Large intestine (tissue), 3 donors: ENCODE data around the gene PPP1R14D. TPM values are rescaled to one million over a fixed set of nuclear protein-coding genes. Genes with fewer than 3 reads are reported as not detected.

Experiments used
- DNase-seq, 2 donors: peaks; one replicate each; pipeline versions ENCODE4 v3.0.0 to v3.0.0-alpha.2; 2013
- H3K27ac ChIP-seq: one replicate; pipeline ENCODE4 v1.5.1; 2013; ENCODE audit warnings: low read length
- H3K27me3 ChIP-seq: 2 replicates; pipeline ENCODE4 v1.6.1; 2013; ENCODE audit warnings: low read length; ENCODE audit not compliant: control insufficient read depth, insufficient read depth
- H3K36me3 ChIP-seq: 2 replicates; pipeline ENCODE4 v1.6.1; 2013; ENCODE audit warnings: low read length; ENCODE audit not compliant: control insufficient read depth, insufficient read depth
- H3K4me1 ChIP-seq: one replicate; pipeline ENCODE4 v1.6.1; 2013; ENCODE audit warnings: low read length; ENCODE audit not compliant: control insufficient read depth, insufficient read depth
- H3K4me3 ChIP-seq: one replicate; pipeline ENCODE4 v1.5.1; 2013; ENCODE audit warnings: low read length
- H3K9me3 ChIP-seq: one replicate; pipeline ENCODE4 v1.6.1; 2013; ENCODE audit warnings: mild to moderate bottlenecking, low read depth, low read length, moderate library complexity; ENCODE audit not compliant: control insufficient read depth
- WGBS: methylation state at CpG from one replicate; pipeline ENCODE4 v1.1.5; 2013; ENCODE audit warnings: low lambda C conversion rate; ENCODE audit not compliant: insufficient coverage; 5-methylcytosine and 5-hydroxymethylcytosine counted together
- polyA plus RNA-seq: library from polyadenylated mRNA; unstranded; fragments of 120-200 nt; gene quantifications from one replicate; pipeline ENCODE4 v1.2.1, GENCODE V29; 2013

The PPP1R14D gene
- polyA plus RNA-seq, 1 donor: 14.0 TPM

DNA sequence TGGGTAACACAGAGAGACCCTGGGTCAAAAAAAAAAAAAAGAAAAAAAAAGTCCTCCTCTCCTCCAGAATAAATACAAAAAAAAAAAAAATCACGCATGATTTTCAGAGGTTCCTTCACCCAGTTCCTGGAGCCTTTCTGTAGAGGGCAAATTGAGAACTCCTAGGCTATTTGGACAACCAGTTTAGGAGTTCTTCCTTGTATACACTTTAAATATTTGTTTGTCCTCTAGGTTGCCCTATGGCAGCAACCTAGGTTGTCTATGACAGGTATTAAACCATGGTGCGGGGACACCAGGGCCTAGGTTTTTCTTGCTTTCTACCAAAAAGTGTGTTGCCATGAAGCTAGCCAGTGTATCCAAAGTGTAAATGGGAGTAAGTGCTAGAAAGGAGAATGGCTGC, 25.4 kb downstream of the PPP1R14D start:
- peaks cover 7% of the 10 kb centered on the region for H3K4me1 ChIP-seq
- no peak overlapping the region for H3K4me3 ChIP-seq
- H3K36me3 ChIP-seq: peaks cover 15% of the 10 kb centered on the region
- H3K9me3 ChIP-seq: no peaks in the 10 kb centered on the region
- no CpG with 5 or more reads among the region's 2 CpGs for WGBS
- H3K27me3 ChIP-seq: no peaks in the 10 kb centered on the region
- no peak for DNase-seq
- no peak overlapping the region for H3K27ac ChIP-seq

DNA sequence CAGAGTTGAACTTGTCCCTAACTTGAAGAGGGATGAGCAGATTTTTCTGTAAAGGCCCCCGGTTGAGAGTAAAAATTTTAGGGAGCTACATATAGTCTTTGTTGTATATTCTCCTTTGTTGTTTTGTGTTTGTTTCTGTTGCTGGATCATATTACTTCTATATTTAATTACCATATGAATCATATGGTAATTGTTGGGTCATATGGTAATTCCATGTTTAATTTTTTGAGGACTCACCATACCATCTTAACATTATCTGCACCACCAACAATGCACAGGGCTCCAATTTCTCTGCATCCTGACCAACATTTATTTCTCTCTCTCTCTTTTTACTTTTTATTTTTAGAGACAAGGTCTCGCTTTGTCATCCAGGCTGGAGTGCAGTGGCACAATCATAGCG, 29.0 kb downstream of the PPP1R14D start:
- H3K4me3 ChIP-seq: no peak overlapping the region
- H3K27me3 ChIP-seq: no peaks in the 10 kb centered on the region
- peaks cover 15% of the 10 kb centered on the region for H3K36me3 ChIP-seq
- H3K4me1 ChIP-seq: no peaks in the 10 kb centered on the region
- 92% methylated on average over 2 of the region's 3 CpGs for WGBS
- no peak overlapping the region for H3K27ac ChIP-seq
- DNase-seq: no peak
- H3K9me3 ChIP-seq: no peaks in the 10 kb centered on the region

DNA sequence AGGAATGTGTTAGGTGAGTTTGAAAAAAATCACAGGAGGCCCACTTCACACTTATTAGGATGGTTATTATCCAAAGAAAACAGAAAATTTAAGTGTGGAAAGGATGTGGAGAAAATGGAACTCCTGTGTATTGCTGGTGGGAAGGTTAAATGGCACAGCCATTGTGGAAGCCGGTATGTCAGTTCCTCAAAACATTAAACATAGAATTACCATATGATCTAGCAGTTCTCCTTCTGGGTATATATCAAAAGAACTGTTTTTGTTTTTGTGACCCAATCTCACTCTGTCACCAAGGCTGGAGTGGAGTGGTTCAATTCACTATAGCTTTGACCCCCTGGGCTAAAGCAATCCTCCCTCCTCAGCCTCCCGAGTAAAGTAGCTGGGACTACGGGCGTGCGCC, 32.0 kb downstream of the PPP1R14D start:
- peaks cover 5% of the 10 kb centered on the region for H3K4me1 ChIP-seq
- H3K27ac ChIP-seq: no peak overlapping the region
- H3K27me3 ChIP-seq: no peaks in the 10 kb centered on the region
- H3K36me3 ChIP-seq: peaks cover 19% of the 10 kb centered on the region
- no peak overlapping the region for H3K4me3 ChIP-seq
- H3K9me3 ChIP-seq: no peaks in the 10 kb centered on the region
- WGBS: 100% methylated on average over 1 of the region's 5 CpGs
- no peak for DNase-seq

DNA sequence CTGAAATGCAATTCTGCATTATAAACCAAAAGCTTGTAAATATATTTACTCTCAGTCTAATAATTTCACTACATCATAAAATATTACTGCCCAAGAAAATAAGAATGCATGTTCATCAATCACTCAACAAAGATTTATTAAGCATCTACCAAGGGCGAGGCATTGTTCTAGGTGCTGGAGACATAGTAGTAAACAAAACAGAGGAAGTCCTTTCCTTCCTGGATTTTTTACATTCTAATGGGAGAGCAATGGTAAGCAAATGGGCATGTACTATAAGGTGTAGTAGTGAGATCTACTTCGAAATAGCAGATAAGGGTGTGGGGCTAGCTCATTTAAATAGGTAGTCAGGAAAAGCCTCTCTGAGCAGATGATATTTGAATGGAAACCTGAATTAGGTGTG, 32.5 kb downstream of the PPP1R14D start:
- H3K4me1 ChIP-seq: peaks cover 5% of the 10 kb centered on the region

DNA sequence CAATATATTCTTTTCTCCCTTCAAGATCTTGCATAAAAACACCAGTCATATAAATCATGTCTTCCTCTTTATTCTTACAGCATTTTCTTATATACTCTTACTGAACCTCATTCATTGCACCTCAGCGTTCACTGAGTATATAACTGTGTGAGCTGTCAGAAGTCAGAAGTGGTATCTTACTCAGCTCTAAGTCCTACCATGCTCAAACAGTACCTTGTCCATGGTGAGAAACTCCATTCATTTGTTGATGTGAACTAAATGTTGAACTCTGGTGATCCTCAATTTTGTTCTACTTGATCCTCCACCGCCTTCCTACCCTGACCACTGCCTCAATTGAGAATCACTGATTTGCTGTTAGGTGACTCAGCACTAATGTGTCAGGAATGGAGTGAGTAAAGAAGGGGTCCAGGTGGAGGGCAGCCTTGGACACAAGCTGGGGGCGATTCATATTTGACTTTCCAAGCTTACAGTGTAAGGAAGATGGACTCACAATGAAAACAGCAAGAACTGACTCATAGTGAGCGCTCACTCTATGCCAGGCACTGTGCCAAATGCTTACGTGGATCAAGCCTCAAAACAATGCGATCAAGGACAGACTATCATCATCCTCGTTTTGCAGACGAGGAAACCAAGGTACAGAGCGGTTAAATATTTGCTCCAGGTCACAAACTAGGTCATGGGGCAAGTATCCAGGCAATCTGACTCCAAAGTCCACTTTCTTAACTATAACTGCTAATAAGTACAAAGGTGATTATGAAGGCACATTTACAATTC, 35.1 kb downstream of the PPP1R14D start:
- no peaks in the 10 kb centered on the region for H3K9me3 ChIP-seq
- DNase-seq: peak; percentile 80 to 91
- H3K27me3 ChIP-seq: no peaks in the 10 kb centered on the region
- no peak overlapping the region for H3K4me3 ChIP-seq
- H3K4me1 ChIP-seq: peaks cover 5% of the 10 kb centered on the region
- 67% methylated on average over 1 of the region's 9 CpGs for WGBS
- peaks cover 9% of the 10 kb centered on the region for H3K36me3 ChIP-seq
- H3K27ac ChIP-seq: peak overlapping the region; percentile 65

More for the DNA sequence above, 32.5 kb downstream of the PPP1R14D start:
- no CpG with 5 or more reads among the region's 2 CpGs for WGBS
- no peak for DNase-seq
- Histone ChIP-seq H3K27me3 (no peaks in the 10 kb centered on the region), H3K36me3 (peaks cover 18% of the 10 kb centered on the region), H3K9me3 (no peaks in the 10 kb centered on the region), H3K4me3 (no peak overlapping the region), H3K27ac (no peak overlapping the region)

DNA sequence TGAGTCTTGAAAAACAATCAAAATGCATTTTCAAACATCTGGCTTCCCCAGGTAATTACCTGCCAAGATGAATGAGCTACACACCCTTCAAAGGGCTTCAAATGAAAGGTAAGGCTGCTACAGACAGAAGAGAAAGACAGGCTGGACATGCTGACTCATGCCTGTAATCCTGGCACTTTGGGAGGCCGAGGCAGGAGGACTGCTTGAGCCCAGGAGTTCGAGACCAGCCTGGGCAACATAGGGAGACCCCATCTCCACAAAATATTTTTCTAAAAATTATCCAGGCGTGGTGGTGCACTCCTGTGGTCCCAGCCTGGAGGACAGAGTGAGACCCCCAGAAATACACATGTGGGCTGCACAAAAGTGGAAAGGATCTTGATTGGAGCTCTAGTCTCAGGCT, 36.1 kb downstream of the PPP1R14D start:
- Histone ChIP-seq H3K27ac (no peak overlapping the region), H3K27me3 (no peaks in the 10 kb centered on the region), H3K4me1 (peaks cover 13% of the 10 kb centered on the region), H3K4me3 (no peak overlapping the region), H3K9me3 (no peaks in the 10 kb centered on the region), H3K36me3 (peaks cover 9% of the 10 kb centered on the region)
- WGBS: no CpG with 5 or more reads among the region's 3 CpGs
- no peak for DNase-seq

DNA sequence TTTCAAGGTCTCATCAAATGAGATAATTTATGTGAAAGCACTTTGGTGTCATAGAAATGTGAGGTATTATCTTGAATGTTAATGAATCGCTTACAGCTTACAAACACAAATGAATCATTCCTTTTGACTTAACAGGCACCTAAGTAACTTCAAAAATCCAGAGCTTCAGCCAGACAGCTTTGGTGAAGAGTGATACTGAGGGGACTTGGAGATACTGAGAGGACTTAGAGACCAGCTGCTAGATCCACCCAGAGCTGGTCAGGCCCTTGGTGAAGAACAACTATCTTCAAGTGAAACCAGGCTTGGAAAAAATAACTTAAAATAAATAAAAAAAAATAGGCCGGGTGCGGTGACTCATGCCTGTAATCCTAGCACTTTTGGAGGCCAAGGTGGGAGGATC, 37.8 kb downstream of the PPP1R14D start:
- H3K9me3 ChIP-seq: no peaks in the 10 kb centered on the region
- H3K4me1 ChIP-seq: peaks cover 21% of the 10 kb centered on the region
- 94% methylated on average over 2 of the region's 3 CpGs for WGBS
- DNase-seq: no peak
- no peak overlapping the region for H3K27ac ChIP-seq
- H3K36me3 ChIP-seq: peaks cover 9% of the 10 kb centered on the region
- no peaks in the 10 kb centered on the region for H3K27me3 ChIP-seq
- no peak overlapping the region for H3K4me3 ChIP-seq

DNA sequence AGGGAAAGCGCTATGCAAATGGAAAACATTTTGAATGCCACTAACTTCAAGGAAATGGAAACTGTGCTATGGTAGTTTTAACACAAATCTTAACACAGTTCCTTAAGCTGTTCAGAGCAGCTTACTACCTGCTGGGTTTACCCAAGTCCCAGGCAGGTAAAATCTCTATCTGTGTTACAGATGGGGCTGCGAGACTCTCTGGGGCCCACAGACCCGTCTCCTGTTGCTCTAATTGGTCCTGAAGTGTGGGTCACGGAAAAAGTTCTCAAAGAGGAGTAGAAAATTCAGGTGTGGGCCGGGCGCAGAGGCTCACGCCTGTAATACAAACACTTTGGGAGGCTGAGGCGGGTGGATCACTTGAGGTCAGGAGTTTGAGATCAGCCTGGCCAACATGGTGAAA, 38.5 kb downstream of the PPP1R14D start:
- Histone ChIP-seq H3K4me1 (peaks cover 21% of the 10 kb centered on the region), H3K27ac (no peak overlapping the region), H3K27me3 (no peaks in the 10 kb centered on the region), H3K4me3 (no peak overlapping the region), H3K9me3 (no peaks in the 10 kb centered on the region), H3K36me3 (peaks cover 9% of the 10 kb centered on the region)
- no CpG with 5 or more reads among the region's 8 CpGs for WGBS
- DNase-seq: no peak

DNA sequence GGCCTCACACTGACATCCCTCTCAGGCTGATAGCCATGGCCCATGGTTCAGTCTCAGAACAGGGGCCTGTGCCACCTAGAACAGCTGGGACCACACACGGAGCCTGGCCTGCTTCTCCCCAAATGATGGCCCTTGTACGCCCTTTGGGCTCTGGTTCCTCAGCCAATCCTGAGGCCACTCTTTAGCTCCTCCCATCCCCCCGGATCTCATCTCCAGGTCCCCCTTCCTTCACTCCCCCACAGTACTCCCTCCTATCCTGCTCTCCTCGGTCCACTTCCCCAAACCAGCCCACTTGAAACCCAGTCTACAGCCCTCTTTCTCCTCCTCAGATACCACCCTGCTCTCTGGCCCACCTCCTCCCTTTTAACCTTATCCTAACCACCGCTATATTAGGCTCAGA, 39.4 kb downstream of the PPP1R14D start:
- Histone ChIP-seq H3K4me1 (peaks cover 21% of the 10 kb centered on the region), H3K4me3 (no peak overlapping the region), H3K27ac (no peak overlapping the region), H3K9me3 (no peaks in the 10 kb centered on the region), H3K36me3 (peaks cover 11% of the 10 kb centered on the region), H3K27me3 (no peaks in the 10 kb centered on the region)
- no peak for DNase-seq
- 68% methylated on average over 3 of the region's 5 CpGs for WGBS

DNA sequence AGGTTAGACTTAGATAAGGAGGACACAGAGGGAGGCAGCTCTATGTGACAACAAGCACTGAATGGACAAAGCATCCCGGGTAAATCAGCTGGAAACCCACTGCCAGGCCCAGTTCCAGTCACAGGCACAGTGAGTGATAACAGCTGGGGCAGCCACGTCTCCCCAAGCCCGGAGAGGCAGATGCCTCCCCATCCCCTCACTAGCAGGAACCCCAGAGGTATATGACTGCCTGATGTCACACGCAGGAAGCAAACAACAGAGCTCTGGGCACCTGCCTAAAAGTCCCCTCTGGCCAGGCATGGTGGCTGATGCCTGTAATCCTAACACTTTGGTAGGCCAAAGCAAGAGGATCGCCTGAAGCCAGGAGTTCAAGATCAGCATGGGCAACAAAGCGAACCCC, 40.5 kb downstream of the PPP1R14D start:
- peak overlapping the region; percentile 31 for H3K27ac ChIP-seq
- DNase-seq: no peak
- H3K9me3 ChIP-seq: no peaks in the 10 kb centered on the region
- no peaks in the 10 kb centered on the region for H3K27me3 ChIP-seq
- peaks cover 16% of the 10 kb centered on the region for H3K4me1 ChIP-seq
- H3K36me3 ChIP-seq: peaks cover 11% of the 10 kb centered on the region
- H3K4me3 ChIP-seq: no peak overlapping the region
- WGBS: no CpG with 5 or more reads among the region's 6 CpGs

DNA sequence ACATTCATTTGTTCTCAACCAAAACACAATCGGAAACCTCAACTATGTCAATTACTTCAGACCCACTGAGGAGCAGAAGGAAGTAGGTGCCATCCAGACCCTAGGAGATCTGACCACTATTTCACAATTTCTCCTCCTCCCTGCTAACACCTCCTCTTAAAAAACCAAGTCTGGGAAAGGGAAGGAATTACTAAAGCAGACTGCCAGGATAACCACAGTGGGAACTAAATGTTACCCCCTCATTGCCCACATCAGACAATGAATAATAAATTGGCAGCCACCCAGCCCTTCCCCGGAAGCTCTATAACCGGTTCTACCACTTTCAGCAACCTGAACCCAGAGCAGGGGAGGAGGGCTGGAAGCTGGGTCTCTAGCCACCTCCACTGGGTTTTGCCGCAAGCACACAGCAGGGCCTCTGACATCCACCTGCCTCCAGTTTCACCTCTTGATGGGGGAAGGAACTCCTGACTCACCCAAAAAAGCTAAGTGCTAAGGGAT, 41.1 kb downstream of the PPP1R14D start:
- peak overlapping the region; percentile 31 for H3K27ac ChIP-seq
- no peaks in the 10 kb centered on the region for H3K9me3 ChIP-seq
- H3K4me1 ChIP-seq: peaks cover 16% of the 10 kb centered on the region
- peak; percentile 67 to 85 for DNase-seq
- no peak overlapping the region for H3K4me3 ChIP-seq
- H3K36me3 ChIP-seq: peaks cover 8% of the 10 kb centered on the region
- WGBS: no CpG with 5 or more reads among the region's 4 CpGs
- no peaks in the 10 kb centered on the region for H3K27me3 ChIP-seq
